ENCODE results near the gene MAPKAPK2. TPM values are rescaled to one million over a fixed set of nuclear protein-coding genes. Genes with fewer than 3 reads are reported as not detected.

MAPKAPK2 gene
- total RNA-seq, 1 experiment from 2014 or later = 51.1 TPM

DNA sequence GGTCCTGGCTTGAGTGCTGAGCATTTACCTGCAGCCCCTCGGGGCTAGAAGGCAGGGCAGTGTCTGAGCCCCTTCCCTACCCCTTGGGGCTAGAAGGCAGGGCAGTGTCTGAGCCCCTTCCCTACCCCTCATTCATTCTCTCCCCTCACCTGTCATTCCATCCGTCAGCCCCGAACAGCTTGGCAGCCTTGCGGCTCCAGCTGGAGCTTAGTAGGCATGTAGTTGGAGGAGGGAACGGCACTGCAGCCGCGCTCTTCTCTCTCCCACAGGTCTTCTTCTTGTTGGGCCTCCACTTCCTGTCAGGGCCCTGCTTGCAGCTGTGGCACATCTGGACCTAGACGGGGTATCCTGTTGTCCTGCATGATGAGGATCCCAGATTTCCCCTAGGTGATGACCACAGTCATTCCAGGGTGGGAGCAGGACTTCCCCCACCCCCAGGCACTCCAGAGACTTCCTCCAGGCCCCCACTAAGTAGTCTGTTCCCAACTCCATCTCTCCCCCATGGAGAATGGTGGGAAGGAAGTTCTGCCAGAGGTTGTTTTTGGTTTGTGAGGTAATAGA, 22.2 kb downstream of the MAPKAPK2 start:
- CTCF ChIA-PET = no interaction called here
- no peaks in the 10 kb centered on the region for H3K36me3 ChIP-seq (ENCODE audit: control insufficient read depth in 1 of 2, insufficient read depth in 2 of 2, low read length in 2 of 2)
- H3K9me2 ChIP-seq (ENCODE audit: insufficient read depth) = no peaks in the 10 kb centered on the region
- TF ChIP-seq, protein P1, sequence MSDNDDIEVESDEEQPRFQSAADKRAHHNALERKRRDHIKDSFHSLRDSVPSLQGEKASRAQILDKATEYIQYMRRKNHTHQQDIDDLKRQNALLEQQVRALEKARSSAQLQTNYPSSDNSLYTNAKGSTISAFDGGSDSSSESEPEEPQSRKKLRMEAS (IDR thresholded peaks at IDR 0.05) = no peak
- TF ChIP-seq CBX3 (IDR thresholded peaks at IDR 0.05; ENCODE audit: low read depth) (no peak), YY1 (IDR thresholded peaks at IDR 0.05; ENCODE audit: extremely low read depth, insufficient replicate concordance, low read depth, low read length) (no peak), SIN3A (IDR thresholded peaks at IDR 0.05; ENCODE audit: low read depth) (no peak), ATF3 (IDR thresholded peaks at IDR 0.05) (no peak)
- RAD21 ChIA-PET (ENCODE audit: low non-redundant PET in 1 of 2, low total read pairs in 2 of 2, uncharacterized antibody in 2 of 2, unreplicated experiment in 2 of 2) = no interaction called here
- POLR2A ChIA-PET = no interaction called here
- H3K9me3 ChIP-seq (ENCODE audit: control insufficient read depth in 1 of 2, insufficient read depth in 1 of 2, low read depth in 1 of 2, low read length in 2 of 2) = no peaks in the 10 kb centered on the region
- peaks cover 92% of the 10 kb centered on the region for H3K79me2 ChIP-seq (ENCODE audit: insufficient read depth, low read length)
- H3K9ac ChIP-seq (ENCODE audit: low read length) = no peak overlapping the region
- H3K27ac ChIP-seq (ENCODE audit: low read depth, low read length) = no peak overlapping the region
- peaks cover 5% of the 10 kb centered on the region; the same call in 1 of the 2 replicates for H4K20me1 ChIP-seq (ENCODE audit: insufficient read depth)
- ATAC-seq (no peak), DNase-seq (ENCODE audit: low read depth, low spot score) (no peak)
- H3K4me3 ChIP-seq (replicated peaks in 1 of 2; ENCODE audit: low read depth in 1 of 2, low read length in 2 of 2) = no peak overlapping the region
- peaks cover 0 to 10% of the 10 kb centered on the region in 2 experiments; a peak in 1 of 4 replicates for H3K4me1 ChIP-seq (ENCODE audit: control insufficient read depth in 1 of 2, insufficient read depth in 2 of 2, low read length in 2 of 2)
- no peak overlapping the region for H3K4me2 ChIP-seq (ENCODE audit: low read length)
- no TSS peak for BruUV-seq (replicated peaks)
- H3K27me3 ChIP-seq (ENCODE audit: insufficient read depth, low read length) = no peaks in the 10 kb centered on the region
- intact Hi-C loops (cut with micrococcal nuclease) = no loop called here
- no peak overlapping the region for H2AFZ ChIP-seq (ENCODE audit: low read depth, low read length, poor library complexity, severe bottlenecking)

DNA sequence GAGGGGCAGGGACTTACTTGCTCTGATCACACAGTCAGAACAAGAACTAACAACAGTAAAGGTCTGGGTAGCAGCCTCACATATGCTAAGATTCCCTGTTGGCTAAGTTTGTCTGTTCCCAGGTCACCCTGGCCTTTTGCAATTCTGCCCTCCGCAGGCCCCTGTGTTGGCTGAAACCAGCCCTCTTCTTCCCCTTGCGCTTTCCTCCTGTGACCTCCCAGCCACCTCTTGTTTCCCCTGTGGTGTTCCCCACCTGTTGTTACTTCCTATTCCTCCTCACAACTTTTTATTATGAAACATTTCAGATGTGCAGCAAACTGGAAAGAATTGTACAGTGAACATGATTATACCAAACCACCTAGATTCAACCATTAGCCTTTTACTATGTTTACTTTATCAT, 23.4 kb downstream of the MAPKAPK2 start:
- Histone ChIP-seq H3K27ac (ENCODE audit: low read depth, low read length) (no peak overlapping the region), H3K27me3 (ENCODE audit: insufficient read depth, low read length) (no peaks in the 10 kb centered on the region), H4K20me1 (ENCODE audit: insufficient read depth) (peaks cover 5% of the 10 kb centered on the region; the same call in 1 of the 2 replicates), H3K4me3 (replicated peaks in 1 of 2; ENCODE audit: low read depth in 1 of 2, low read length in 2 of 2) (no peak overlapping the region), H3K9ac (ENCODE audit: low read length) (no peak overlapping the region), H3K4me1 (ENCODE audit: control insufficient read depth in 1 of 2, insufficient read depth in 2 of 2, low read length in 2 of 2) (peaks cover 0 to 10% of the 10 kb centered on the region in 2 experiments; a peak in 1 of 4 replicates), H2AFZ (ENCODE audit: low read depth, low read length, poor library complexity, severe bottlenecking) (no peak overlapping the region), H3K4me2 (ENCODE audit: low read length) (no peak overlapping the region), H3K79me2 (ENCODE audit: insufficient read depth, low read length) (peaks cover 90% of the 10 kb centered on the region), H3K9me3 (ENCODE audit: control insufficient read depth in 1 of 2, insufficient read depth in 1 of 2, low read depth in 1 of 2, low read length in 2 of 2) (no peaks in the 10 kb centered on the region), H3K36me3 (ENCODE audit: control insufficient read depth in 1 of 2, insufficient read depth in 2 of 2, low read length in 2 of 2) (no peaks in the 10 kb centered on the region), H3K9me2 (ENCODE audit: insufficient read depth) (no peaks in the 10 kb centered on the region)
- intact Hi-C loops (cut with micrococcal nuclease) = no loop called here
- no peak for ATAC-seq
- ChIA-PET POLR2A (no interaction called here), RAD21 (ENCODE audit: low non-redundant PET in 1 of 2, low total read pairs in 2 of 2, uncharacterized antibody in 2 of 2, unreplicated experiment in 2 of 2) (no interaction called here), CTCF (no interaction called here)
- no peak for DNase-seq (ENCODE audit: low read depth, low spot score)
- no TSS peak for BruUV-seq (replicated peaks)
- TF ChIP-seq CTCF (IDR thresholded peaks at IDR 0.05 in 2 of 3, conservative IDR thresholded peaks at IDR 0.05 in 1 of 3; ENCODE audit: borderline replicate concordance in 1 of 3, insufficient read depth in 1 of 3, low read depth in 2 of 3, low read length in 2 of 3) = no peak
- no peak for TF ChIP-seq TCF7L2 (IDR thresholded peaks at IDR 0.05; ENCODE audit: borderline replicate concordance, extremely low read depth, insufficient read depth, insufficient read length)
- TF ChIP-seq YY1 (IDR thresholded peaks at IDR 0.05; ENCODE audit: extremely low read depth, insufficient replicate concordance, low read depth, low read length) = no peak
- TF ChIP-seq ZNF274 (IDR thresholded peaks at IDR 0.05; ENCODE audit: low read depth, low read length) = no peak
- TF ChIP-seq CEBPB (IDR thresholded peaks at IDR 0.05; ENCODE audit: low read depth) = no peak
- TF ChIP-seq SIN3A (IDR thresholded peaks at IDR 0.05; ENCODE audit: low read depth) = no peak
- TF ChIP-seq POLR2AphosphoS5 (IDR thresholded peaks at IDR 0.05; ENCODE audit: low read depth, low read length) = no peak
- no peak for TF ChIP-seq REST (IDR thresholded peaks at IDR 0.05; ENCODE audit: low read depth)
- TF ChIP-seq ZFX (IDR thresholded peaks at IDR 0.05) = no peak
- no peak for TF ChIP-seq EGR1 (IDR thresholded peaks at IDR 0.05; ENCODE audit: low read depth)
- no peak for TF ChIP-seq EZH2phosphoT487 (IDR thresholded peaks at IDR 0.05; ENCODE audit: borderline replicate concordance)
- TF ChIP-seq CBX3 (IDR thresholded peaks at IDR 0.05; ENCODE audit: low read depth) = no peak
